H9 (cell line): Measurements from ENCODE around the gene ZNF81. TPM values are rescaled to one million over a fixed set of nuclear protein-coding genes. Genes with fewer than 3 reads are reported as not detected.

Experiments
- DNase-seq: peaks from one replicate; pipeline ENCODE4 v3.0.0-alpha.2; 2017
- H2AFZ ChIP-seq: one replicate; pipeline ENCODE4 v1.6.1; 2013; ENCODE audit warnings: mild to moderate bottlenecking, low read length, control low read depth, moderate library complexity
- H2AK5ac ChIP-seq: 2 replicates; pipeline ENCODE4 v1.6.1; 2013; ENCODE audit warnings: low read length, control low read depth, mixed read lengths; ENCODE audit not compliant: insufficient read length
- H2BK120ac ChIP-seq: one replicate; pipeline ENCODE4 v1.6.1; 2013; ENCODE audit warnings: low read depth, mild to moderate bottlenecking, low read length, control low read depth, inconsistent platforms; ENCODE audit not compliant: poor library complexity, severe bottlenecking
- H2BK12ac ChIP-seq: 2 replicates; pipeline ENCODE4 v1.6.1; 2013; ENCODE audit warnings: low read length, control low read depth, mixed read lengths, low read depth; ENCODE audit not compliant: insufficient read length
- H2BK15ac ChIP-seq: 2 replicates; pipeline ENCODE4 v1.6.1; 2013; ENCODE audit warnings: low read depth, low read length, control low read depth
- H2BK20ac ChIP-seq: one replicate; pipeline ENCODE4 v1.6.1; 2013; ENCODE audit warnings: low read depth, mild to moderate bottlenecking, low read length, control low read depth, inconsistent platforms; ENCODE audit not compliant: poor library complexity, severe bottlenecking
- H2BK5ac ChIP-seq: 2 replicates; pipeline ENCODE4 v1.6.1; 2013; ENCODE audit warnings: low read length, control low read depth, mixed read lengths; ENCODE audit not compliant: insufficient read length
- H3K14ac ChIP-seq: 2 replicates; pipeline ENCODE4 v1.6.1; 2013; ENCODE audit warnings: low read length, control low read depth; ENCODE audit not compliant: insufficient read depth
- H3K18ac ChIP-seq: 2 replicates; pipeline ENCODE4 v1.6.1; 2013; ENCODE audit warnings: low read depth, mild to moderate bottlenecking, mixed read lengths, low read length, control low read depth; ENCODE audit not compliant: insufficient read length
- H3K23ac ChIP-seq: 2 replicates; pipeline ENCODE4 v1.6.1; 2013; ENCODE audit warnings: low read length, control low read depth, mixed read lengths, low read depth; ENCODE audit not compliant: insufficient read length
- H3K23me2 ChIP-seq: 2 replicates; pipeline ENCODE4 v1.6.1; 2013; ENCODE audit warnings: low read depth, mild to moderate bottlenecking, mixed read lengths, low read length, control low read depth; ENCODE audit not compliant: insufficient read length, poor library complexity, severe bottlenecking
- H3K27ac ChIP-seq: 2 replicates; pipeline ENCODE4 v1.5.1; 2013; ENCODE audit warnings: low read length, control low read depth, mixed read lengths, low read depth; ENCODE audit not compliant: insufficient read length
- H3K27me3 ChIP-seq: 2 replicates; pipeline ENCODE4 v1.6.1; 2013; ENCODE audit warnings: low read length, control low read depth, inconsistent platforms; ENCODE audit not compliant: insufficient read depth
- H3K4ac ChIP-seq: 2 replicates; pipeline ENCODE4 v1.6.1; 2013; ENCODE audit warnings: low read depth, mild to moderate bottlenecking, control low read depth, inconsistent platforms, low read length, moderate library complexity
- H3K4me1 ChIP-seq: 2 replicates; pipeline ENCODE4 v1.6.1; 2013; ENCODE audit warnings: low read length, control low read depth, inconsistent platforms; ENCODE audit not compliant: insufficient read depth
- H3K4me2 ChIP-seq: 2 replicates; pipeline ENCODE4 v1.6.1; 2013; ENCODE audit warnings: low read length, control low read depth, mixed read lengths; ENCODE audit not compliant: insufficient read length, insufficient read depth
- H3K56ac ChIP-seq: 2 replicates; pipeline ENCODE4 v1.6.1; 2013; ENCODE audit warnings: low read depth, mild to moderate bottlenecking, mixed read lengths, low read length, control low read depth; ENCODE audit not compliant: insufficient read length
- H3K79me1 ChIP-seq: 2 replicates; pipeline ENCODE4 v1.6.1; 2013; ENCODE audit warnings: low read depth, mild to moderate bottlenecking, moderate library complexity, low read length, control low read depth, inconsistent platforms; ENCODE audit not compliant: insufficient read depth, poor library complexity, severe bottlenecking
- H3K79me2 ChIP-seq: 2 replicates; pipeline ENCODE4 v1.6.1; 2013; ENCODE audit warnings: low read length, control low read depth, inconsistent platforms; ENCODE audit not compliant: insufficient read depth
- H3K9ac ChIP-seq: 2 replicates; pipeline ENCODE4 v1.6.1; 2013; ENCODE audit warnings: low read length, control low read depth, mixed read lengths; ENCODE audit not compliant: insufficient read length; ENCODE audit errors: extremely low read depth
- H3K9me3 ChIP-seq: one replicate; pipeline ENCODE4 v1.6.1; 2013; ENCODE audit warnings: low read depth, low read length, inconsistent platforms; ENCODE audit not compliant: control insufficient read depth
- H3T11ph ChIP-seq: one replicate; pipeline ENCODE4 v1.6.1; 2013; ENCODE audit warnings: mild to moderate bottlenecking, low read length, control low read depth, inconsistent platforms
- H4K20me1 ChIP-seq: one replicate; pipeline ENCODE4 v1.6.1; 2013; ENCODE audit not compliant: control insufficient read depth, insufficient read length, insufficient read depth
- H4K5ac ChIP-seq: 2 replicates; pipeline ENCODE4 v1.6.1; 2013; ENCODE audit warnings: low read depth, mild to moderate bottlenecking, mixed read lengths, low read length, control low read depth; ENCODE audit not compliant: insufficient read length
- H4K8ac ChIP-seq: replicated peaks from 2 replicates; pipeline ENCODE4 v1.6.1; 2013; ENCODE audit warnings: low read length, control low read depth, mixed read lengths, low read depth; ENCODE audit not compliant: insufficient read length
- H4K91ac ChIP-seq: 2 replicates; pipeline ENCODE4 v1.6.1; 2013; ENCODE audit warnings: low read depth, mild to moderate bottlenecking, moderate library complexity, mixed read lengths, low read length, control low read depth; ENCODE audit not compliant: insufficient read length
- H3K27ac Mint-ChIP-seq, 3 experiments: 2 replicates in 2 of 3; 3 replicates in 1 of 3; pipeline ENCODE4 v1.8.0; 2020 to 2021; ENCODE audit warnings: mixed read lengths in 3 of 3, mild to moderate bottlenecking in 1 of 3, moderate library complexity in 1 of 3
- H3K27me3 Mint-ChIP-seq: 2 replicates; pipeline ENCODE4 v1.8.0; 2021; ENCODE audit warnings: low read depth, mild to moderate bottlenecking, moderate library complexity, mixed read lengths
- H3K36me3 Mint-ChIP-seq, 3 experiments: 2 replicates in 2 of 3; 3 replicates in 1 of 3; pipeline ENCODE4 v1.8.0; 2020 to 2021; ENCODE audit warnings: low read depth in 3 of 3, mixed read lengths in 3 of 3; ENCODE audit not compliant: insufficient read depth in 1 of 3
- H3K4me1 Mint-ChIP-seq, 2 experiments: 2 replicates each; pipeline ENCODE4 v1.8.0; 2020; ENCODE audit warnings: mixed read lengths in 2 of 2
- H3K4me3 Mint-ChIP-seq, 2 experiments: 2 replicates in 1 of 2; 3 replicates in 1 of 2; pipeline ENCODE4 v1.8.0; 2020 to 2021; ENCODE audit warnings: mild to moderate bottlenecking in 2 of 2, mixed read lengths in 2 of 2, moderate library complexity in 1 of 2
- H3K9me3 Mint-ChIP-seq, 2 experiments: 2 replicates in 1 of 2; 3 replicates in 1 of 2; pipeline ENCODE4 v1.8.0; 2020; ENCODE audit warnings: mild to moderate bottlenecking in 2 of 2, mixed read lengths in 2 of 2, moderate library complexity in 1 of 2
- WGBS: extraction: QIAGEN DNeasy Blood & Tissue Kit; methylation state at CpG from one replicate; pipeline ENCODE4 v1.1.7; 2013; ENCODE audit warnings: missing lambda C conversion rate, low lambda C conversion rate, mixed read lengths; ENCODE audit not compliant: insufficient read length; ENCODE audit errors: extremely low coverage; 5-methylcytosine and 5-hydroxymethylcytosine counted together
- total RNA-seq: library from RNA; stranded (reverse); gene quantifications from 2 replicates; pipeline ENCODE4 v1.2.1, GENCODE V29; 2021
- TF ChIP-seq, protein P1 (sequence below): fragments of 200-600 bp; sonication (generic); conservative IDR thresholded peaks from 3 replicates; pipeline ENCODE4 v1.8.0; 2021; ENCODE audit warnings: antibody characterized with exemption, mild to moderate bottlenecking

ZNF81 gene
- total RNA-seq, 1 experiment from 2014 or later = 11.0 TPM

DNA sequence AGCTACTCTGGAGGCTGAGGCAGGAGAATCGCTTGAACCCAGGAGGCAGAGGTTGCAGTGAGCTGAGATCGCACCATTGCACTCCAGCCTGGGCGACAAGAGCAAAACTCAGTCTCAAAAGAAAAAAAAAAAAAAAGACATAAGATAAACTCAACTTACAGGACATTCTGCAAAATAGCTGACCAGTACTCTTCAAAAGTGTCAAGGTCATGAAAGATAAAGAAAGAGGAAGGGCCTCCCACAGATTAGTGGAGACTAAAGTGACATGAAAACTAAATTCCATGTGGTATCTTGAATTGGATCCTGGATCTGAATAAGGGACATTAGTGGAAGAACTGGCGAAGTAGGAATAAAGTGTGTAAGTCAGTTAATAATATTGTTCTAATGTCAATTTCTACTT is 103.7 kb downstream of the ZNF81 start:
- Histone ChIP-seq H4K8ac (no peak overlapping the region), H3K27ac (no peak overlapping the region), H3K79me2 (no peaks in the 10 kb centered on the region), H2BK5ac (no peak overlapping the region), H2BK12ac (no peak overlapping the region), H3K27me3 (no peaks in the 10 kb centered on the region), H3K18ac (no peak overlapping the region), H3K4me2 (no peak overlapping the region), H3K14ac (no peak overlapping the region), H3T11ph (no peak overlapping the region), H2AK5ac (no peak overlapping the region), H3K23ac (no peak overlapping the region), H2BK20ac (no peak overlapping the region), H3K4ac (no peak overlapping the region), H3K9ac (no peak overlapping the region), H4K20me1 (no peaks in the 10 kb centered on the region), H3K23me2 (no peaks in the 10 kb centered on the region), H2BK15ac (no peak overlapping the region), H3K9me3 (peaks cover 33% of the 10 kb centered on the region), H4K5ac (no peak overlapping the region), H3K4me1 (no peaks in the 10 kb centered on the region), H2AFZ (no peak overlapping the region), H3K56ac (no peak overlapping the region), H4K91ac (no peak overlapping the region), H2BK120ac (no peak overlapping the region), H3K79me1 (no peaks in the 10 kb centered on the region)
- Mint-ChIP-seq H3K4me3 (no peak overlapping the region), H3K27ac (no peak overlapping the region), H3K4me1 (peaks cover 12 to 13% of the 10 kb centered on the region in 2 experiments), H3K9me3 (peaks cover 75 to 76% of the 10 kb centered on the region in 2 experiments), H3K27me3 (no peaks in the 10 kb centered on the region; the same call in none of the 2 replicates), H3K36me3 (peaks cover 5 to 8% (median 6%) of the 10 kb centered on the region in 3 experiments; a peak in 5 of 7 replicates)
- DNase-seq = no peak
- no CpG with 5 or more reads among the region's 4 CpGs for WGBS
- TF ChIP-seq, protein P1, sequence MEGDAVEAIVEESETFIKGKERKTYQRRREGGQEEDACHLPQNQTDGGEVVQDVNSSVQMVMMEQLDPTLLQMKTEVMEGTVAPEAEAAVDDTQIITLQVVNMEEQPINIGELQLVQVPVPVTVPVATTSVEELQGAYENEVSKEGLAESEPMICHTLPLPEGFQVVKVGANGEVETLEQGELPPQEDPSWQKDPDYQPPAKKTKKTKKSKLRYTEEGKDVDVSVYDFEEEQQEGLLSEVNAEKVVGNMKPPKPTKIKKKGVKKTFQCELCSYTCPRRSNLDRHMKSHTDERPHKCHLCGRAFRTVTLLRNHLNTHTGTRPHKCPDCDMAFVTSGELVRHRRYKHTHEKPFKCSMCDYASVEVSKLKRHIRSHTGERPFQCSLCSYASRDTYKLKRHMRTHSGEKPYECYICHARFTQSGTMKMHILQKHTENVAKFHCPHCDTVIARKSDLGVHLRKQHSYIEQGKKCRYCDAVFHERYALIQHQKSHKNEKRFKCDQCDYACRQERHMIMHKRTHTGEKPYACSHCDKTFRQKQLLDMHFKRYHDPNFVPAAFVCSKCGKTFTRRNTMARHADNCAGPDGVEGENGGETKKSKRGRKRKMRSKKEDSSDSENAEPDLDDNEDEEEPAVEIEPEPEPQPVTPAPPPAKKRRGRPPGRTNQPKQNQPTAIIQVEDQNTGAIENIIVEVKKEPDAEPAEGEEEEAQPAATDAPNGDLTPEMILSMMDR = no peak
